ENCODE data around the gene SMIM20.

The SMIM20 gene

DNA sequence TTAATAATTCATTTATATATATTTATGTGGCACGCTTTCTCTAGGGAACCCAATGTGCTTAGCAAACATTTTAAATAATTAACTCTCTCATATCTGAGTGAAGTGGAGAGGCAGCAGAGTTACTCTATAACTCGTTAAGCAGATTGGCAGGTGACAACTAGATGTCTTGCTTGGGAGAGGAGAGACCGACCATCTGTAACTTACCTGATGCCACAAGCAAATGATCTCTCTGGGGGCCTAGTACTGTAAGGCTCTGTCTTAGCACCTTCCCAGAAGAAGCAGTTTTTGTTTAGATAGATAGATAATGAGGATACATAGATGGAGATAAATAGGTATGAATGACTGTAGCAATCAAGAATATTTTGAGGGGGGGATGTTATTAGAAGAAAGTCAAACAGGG, 39.4 kb upstream of the SMIM20 start:
- H3K4me3 ChIP-seq (ENCODE audit: low read depth in 1 of 2, low read length in 2 of 2), result no peak overlapping the region
- H3K27me3 ChIP-seq (ENCODE audit: insufficient read depth, low read length, poor library complexity), result no peaks in the 10 kb centered on the region
- no peaks in the 10 kb centered on the region for H3K36me3 ChIP-seq (ENCODE audit: insufficient read depth, low read length)
- no peak for TF ChIP-seq EZH2 (IDR thresholded peaks at IDR 0.05; ENCODE audit: borderline replicate concordance, low read depth, low read length, severe bottlenecking)
- TF ChIP-seq, protein P1, sequence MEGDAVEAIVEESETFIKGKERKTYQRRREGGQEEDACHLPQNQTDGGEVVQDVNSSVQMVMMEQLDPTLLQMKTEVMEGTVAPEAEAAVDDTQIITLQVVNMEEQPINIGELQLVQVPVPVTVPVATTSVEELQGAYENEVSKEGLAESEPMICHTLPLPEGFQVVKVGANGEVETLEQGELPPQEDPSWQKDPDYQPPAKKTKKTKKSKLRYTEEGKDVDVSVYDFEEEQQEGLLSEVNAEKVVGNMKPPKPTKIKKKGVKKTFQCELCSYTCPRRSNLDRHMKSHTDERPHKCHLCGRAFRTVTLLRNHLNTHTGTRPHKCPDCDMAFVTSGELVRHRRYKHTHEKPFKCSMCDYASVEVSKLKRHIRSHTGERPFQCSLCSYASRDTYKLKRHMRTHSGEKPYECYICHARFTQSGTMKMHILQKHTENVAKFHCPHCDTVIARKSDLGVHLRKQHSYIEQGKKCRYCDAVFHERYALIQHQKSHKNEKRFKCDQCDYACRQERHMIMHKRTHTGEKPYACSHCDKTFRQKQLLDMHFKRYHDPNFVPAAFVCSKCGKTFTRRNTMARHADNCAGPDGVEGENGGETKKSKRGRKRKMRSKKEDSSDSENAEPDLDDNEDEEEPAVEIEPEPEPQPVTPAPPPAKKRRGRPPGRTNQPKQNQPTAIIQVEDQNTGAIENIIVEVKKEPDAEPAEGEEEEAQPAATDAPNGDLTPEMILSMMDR (IDR thresholded peaks at IDR 0.05; ENCODE audit: borderline replicate concordance, extremely low read depth, low read length, poor library complexity, severe bottlenecking), result no peak
- no peaks in the 10 kb centered on the region for H3K4me1 ChIP-seq (ENCODE audit: insufficient read depth, low read length)
- DNase-seq (no peak), ATAC-seq (ENCODE audit: insufficient read depth, low read depth) (no peak)
- H3K9ac ChIP-seq (ENCODE audit: low read depth, low read length), result no peak overlapping the region
- H2AFZ ChIP-seq (ENCODE audit: low read depth, low read length), result no peak overlapping the region
- H3K9me3 ChIP-seq (ENCODE audit: insufficient read depth, low read length, severe bottlenecking), result no peaks in the 10 kb centered on the region
- H3K4me2 ChIP-seq (ENCODE audit: insufficient read depth, low read length), result no peak overlapping the region
- no peak overlapping the region for H3K27ac ChIP-seq (ENCODE audit: low read length)
- H3K79me2 ChIP-seq (ENCODE audit: insufficient read depth, low read length), result no peaks in the 10 kb centered on the region
- no peaks in the 10 kb centered on the region for H4K20me1 ChIP-seq (ENCODE audit: insufficient read depth, low read length)

DNA sequence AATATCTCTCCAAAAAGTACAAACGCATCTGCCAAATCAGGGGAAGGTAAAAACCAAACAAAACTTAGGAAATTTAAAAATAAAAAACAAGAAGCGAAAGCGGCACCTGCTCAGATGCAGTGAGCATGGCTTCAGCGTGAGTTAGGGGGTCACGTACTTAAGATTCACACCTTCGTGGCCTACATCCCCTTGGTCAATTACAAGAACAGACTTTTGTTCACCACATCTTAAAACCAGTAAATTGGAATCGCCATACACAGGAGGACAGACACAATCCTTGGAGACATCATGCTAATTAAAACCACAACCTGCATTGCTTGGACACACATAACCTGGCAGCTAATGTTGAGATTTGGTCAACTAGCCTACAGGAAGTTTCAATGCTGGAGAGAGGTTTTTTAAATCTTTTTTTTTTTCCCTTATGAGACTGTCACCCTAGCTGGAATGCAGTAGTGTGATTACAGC, 38.7 kb upstream of the SMIM20 start:
- no peaks in the 10 kb centered on the region for H3K9me3 ChIP-seq (ENCODE audit: insufficient read depth, low read length, severe bottlenecking)
- H3K36me3 ChIP-seq (ENCODE audit: insufficient read depth, low read length), result no peaks in the 10 kb centered on the region
- no peak overlapping the region for H3K4me3 ChIP-seq (ENCODE audit: low read depth in 1 of 2, low read length in 2 of 2)
- TF ChIP-seq, protein P1 (IDR thresholded peaks at IDR 0.05; ENCODE audit: borderline replicate concordance, extremely low read depth, low read length, poor library complexity, severe bottlenecking), result no peak
- no peak for TF ChIP-seq EZH2 (IDR thresholded peaks at IDR 0.05; ENCODE audit: borderline replicate concordance, low read depth, low read length, severe bottlenecking)
- H3K9ac ChIP-seq (ENCODE audit: low read depth, low read length), result no peak overlapping the region
- H3K79me2 ChIP-seq (ENCODE audit: insufficient read depth, low read length), result no peaks in the 10 kb centered on the region
- DNase-seq (no peak), ATAC-seq (ENCODE audit: insufficient read depth, low read depth) (no peak)
- H3K27me3 ChIP-seq (ENCODE audit: insufficient read depth, low read length, poor library complexity), result no peaks in the 10 kb centered on the region
- no peak overlapping the region for H3K27ac ChIP-seq (ENCODE audit: low read length)
- no peaks in the 10 kb centered on the region for H3K4me1 ChIP-seq (ENCODE audit: insufficient read depth, low read length)
- no peak overlapping the region for H3K4me2 ChIP-seq (ENCODE audit: insufficient read depth, low read length)
- H2AFZ ChIP-seq (ENCODE audit: low read depth, low read length), result no peak overlapping the region
- H4K20me1 ChIP-seq (ENCODE audit: insufficient read depth, low read length), result no peaks in the 10 kb centered on the region

DNA sequence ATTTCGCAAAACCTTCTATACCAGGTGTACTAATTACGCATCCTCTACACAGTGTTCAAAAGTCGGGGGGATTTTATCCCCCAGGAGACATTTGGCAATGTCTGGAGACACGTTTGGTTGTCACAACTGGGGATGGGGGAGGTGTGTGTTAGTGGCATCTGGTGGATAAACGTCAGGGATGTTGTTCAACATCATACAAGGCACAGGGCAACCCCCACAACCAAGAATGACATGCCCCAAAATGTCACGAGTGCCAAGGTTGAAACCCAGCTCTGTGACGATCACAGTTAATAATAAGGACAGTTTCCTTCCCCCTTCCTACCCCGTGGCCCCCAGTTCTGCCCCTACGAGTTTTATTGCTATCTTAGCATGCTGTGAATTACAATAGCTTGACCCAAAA, 35.3 kb upstream of the SMIM20 start:
- Histone ChIP-seq H4K20me1 (ENCODE audit: insufficient read depth, low read length) (no peaks in the 10 kb centered on the region), H3K79me2 (ENCODE audit: insufficient read depth, low read length) (no peaks in the 10 kb centered on the region), H2AFZ (ENCODE audit: low read depth, low read length) (no peak overlapping the region), H3K4me2 (ENCODE audit: insufficient read depth, low read length) (no peak overlapping the region), H3K4me3 (ENCODE audit: low read depth in 1 of 2, low read length in 2 of 2) (no peak overlapping the region), H3K27me3 (ENCODE audit: insufficient read depth, low read length, poor library complexity) (no peaks in the 10 kb centered on the region), H3K9me3 (ENCODE audit: insufficient read depth, low read length, severe bottlenecking) (no peaks in the 10 kb centered on the region), H3K27ac (ENCODE audit: low read length) (no peak overlapping the region), H3K9ac (ENCODE audit: low read depth, low read length) (no peak overlapping the region), H3K36me3 (ENCODE audit: insufficient read depth, low read length) (no peaks in the 10 kb centered on the region), H3K4me1 (ENCODE audit: insufficient read depth, low read length) (no peaks in the 10 kb centered on the region)
- TF ChIP-seq, protein P1 (IDR thresholded peaks at IDR 0.05; ENCODE audit: borderline replicate concordance, extremely low read depth, low read length, poor library complexity, severe bottlenecking), result no peak
- DNase-seq (no peak), ATAC-seq (ENCODE audit: insufficient read depth, low read depth) (no peak)

DNA sequence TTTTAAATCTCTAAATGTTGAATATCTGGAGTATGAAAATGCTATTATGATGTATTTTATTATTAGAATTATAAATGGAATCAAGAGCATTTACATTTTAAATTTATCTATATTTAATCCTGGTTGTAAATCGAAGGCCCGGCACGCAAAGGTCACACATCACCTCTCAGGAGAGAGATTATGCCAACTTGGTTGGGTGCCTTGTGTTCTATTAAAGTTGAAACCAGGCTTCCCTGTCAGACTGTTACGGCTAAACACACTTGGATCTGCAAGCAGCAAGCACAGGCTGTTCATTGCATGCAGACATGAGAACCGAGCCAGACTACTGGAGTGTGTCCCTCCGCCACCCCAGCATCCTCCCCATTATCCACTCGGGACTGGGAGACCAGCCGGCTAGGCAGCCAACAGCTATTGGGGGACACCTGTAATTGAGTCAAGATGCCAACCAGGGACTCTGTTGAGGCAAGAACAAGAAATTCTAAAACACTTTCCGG, 34.9 kb upstream of the SMIM20 start:
- Histone ChIP-seq H3K36me3 (ENCODE audit: insufficient read depth, low read length) (no peaks in the 10 kb centered on the region), H3K4me2 (ENCODE audit: insufficient read depth, low read length) (no peak overlapping the region), H3K4me3 (ENCODE audit: low read depth in 1 of 2, low read length in 2 of 2) (no peak overlapping the region), H3K4me1 (ENCODE audit: insufficient read depth, low read length) (no peaks in the 10 kb centered on the region), H3K79me2 (ENCODE audit: insufficient read depth, low read length) (no peaks in the 10 kb centered on the region), H3K9ac (ENCODE audit: low read depth, low read length) (no peak overlapping the region), H3K27me3 (ENCODE audit: insufficient read depth, low read length, poor library complexity) (no peaks in the 10 kb centered on the region), H2AFZ (ENCODE audit: low read depth, low read length) (no peak overlapping the region), H3K27ac (ENCODE audit: low read length) (no peak overlapping the region), H3K9me3 (ENCODE audit: insufficient read depth, low read length, severe bottlenecking) (no peaks in the 10 kb centered on the region), H4K20me1 (ENCODE audit: insufficient read depth, low read length) (no peaks in the 10 kb centered on the region)
- DNase-seq (no peak), ATAC-seq (ENCODE audit: insufficient read depth, low read depth) (no peak)
- no peak for TF ChIP-seq EZH2 (IDR thresholded peaks at IDR 0.05; ENCODE audit: borderline replicate concordance, low read depth, low read length, severe bottlenecking)
- TF ChIP-seq, protein P1 (IDR thresholded peaks at IDR 0.05; ENCODE audit: borderline replicate concordance, extremely low read depth, low read length, poor library complexity, severe bottlenecking), result no peak
